GM21381 (cell line): ENCODE results near the gene HOOK2.
"Not testable (repeated sequence)": the region's sequence is repeated elsewhere in the genome, so short reads cannot be mapped to it uniquely, and the experiment has no call there.

Experiments used
- ATAC-seq: cut with Tn5 transposase; IDR thresholded peaks from one replicate; pipeline ENCODE4 v1.9.1; 2021; ENCODE audit warnings: mild to moderate bottlenecking, moderate library complexity; ENCODE audit not compliant: unreplicated experiment

Gene HOOK2

DNA sequence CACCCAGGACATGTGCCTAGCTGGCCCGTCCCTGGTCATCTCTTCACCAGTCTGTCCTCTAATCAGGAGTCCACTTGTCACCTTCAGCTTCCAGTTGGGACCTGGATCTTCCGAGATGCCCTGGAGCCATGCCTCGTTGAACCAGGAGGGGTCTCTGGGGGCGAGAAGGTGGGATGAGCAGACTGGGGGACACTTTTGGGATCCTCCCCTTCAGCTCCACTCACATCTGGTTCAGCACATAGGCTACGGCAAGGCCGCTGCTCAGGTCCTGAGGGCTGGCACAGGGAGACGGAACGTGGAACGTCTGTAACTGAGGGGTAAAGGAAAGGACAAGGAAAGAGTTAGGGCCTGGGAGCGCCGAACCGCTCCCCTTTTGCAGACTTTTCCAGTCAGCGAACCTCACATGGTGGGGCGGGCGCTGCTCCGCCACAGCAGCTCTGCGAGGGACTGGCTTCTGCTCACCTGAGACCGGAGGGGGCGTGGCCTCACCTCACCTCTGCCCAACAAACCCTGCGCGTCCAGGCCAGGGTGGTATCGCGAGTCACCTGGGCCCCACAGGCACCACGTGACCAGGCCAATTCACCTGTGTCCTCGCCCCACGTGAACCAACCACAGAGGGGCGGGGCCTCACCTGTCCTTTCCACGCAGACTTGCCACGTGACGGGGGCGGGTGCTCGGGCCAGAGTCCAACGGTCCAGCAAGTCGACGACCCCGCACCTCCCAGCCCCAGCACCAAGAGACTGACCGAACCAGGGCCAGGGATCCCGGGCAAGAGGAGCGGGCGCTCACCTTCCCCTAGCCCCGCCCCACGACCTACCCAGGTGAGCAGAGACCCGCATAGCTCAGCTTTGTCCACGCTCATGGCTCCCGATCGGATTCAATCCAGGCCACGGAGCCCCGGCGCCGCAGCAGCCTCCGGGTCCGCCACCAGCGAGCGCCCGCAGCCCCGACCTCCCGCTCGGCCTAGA is at the start of gene HOOK2:
HOOK2 (minus strand) TSS at position 965 of the 968 bp plus-strand sequence; CDS start at position 862, 103 bp downstream.
- no peak for ATAC-seq

GRCh38 chr19:12821761-12822160 is 46.4 kb upstream of the HOOK2 start:
- no peak for ATAC-seq

- ATAC-seq: not testable (repeated sequence)
Observed at GRCh38 chr19:12817810-12818209, 42.5 kb upstream of the HOOK2 start.

GRCh38 chr19:12817188-12817587 is 41.8 kb upstream of the HOOK2 start:
- ATAC-seq: not testable (repeated sequence)

DNA sequence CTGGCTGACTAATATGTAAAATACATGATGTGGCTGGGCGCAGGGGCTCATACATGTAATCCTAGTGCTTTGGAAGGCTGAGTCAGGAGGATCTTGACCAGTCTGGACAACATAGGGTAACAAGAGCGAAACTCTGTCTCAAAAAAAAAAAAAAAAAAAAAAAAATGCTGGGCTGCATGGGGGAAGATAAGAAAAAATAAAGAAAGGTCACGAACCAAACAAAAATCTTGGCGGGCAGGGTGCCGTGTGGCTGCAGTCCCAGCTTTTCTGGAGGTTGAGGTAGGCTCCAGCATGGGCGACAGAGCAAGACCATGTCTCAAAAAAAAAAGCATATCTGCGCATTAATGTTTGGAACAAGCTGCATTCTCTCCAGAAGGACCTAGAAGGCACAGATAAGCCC is 39.7 kb upstream of the HOOK2 start:
- no peak for ATAC-seq

DNA sequence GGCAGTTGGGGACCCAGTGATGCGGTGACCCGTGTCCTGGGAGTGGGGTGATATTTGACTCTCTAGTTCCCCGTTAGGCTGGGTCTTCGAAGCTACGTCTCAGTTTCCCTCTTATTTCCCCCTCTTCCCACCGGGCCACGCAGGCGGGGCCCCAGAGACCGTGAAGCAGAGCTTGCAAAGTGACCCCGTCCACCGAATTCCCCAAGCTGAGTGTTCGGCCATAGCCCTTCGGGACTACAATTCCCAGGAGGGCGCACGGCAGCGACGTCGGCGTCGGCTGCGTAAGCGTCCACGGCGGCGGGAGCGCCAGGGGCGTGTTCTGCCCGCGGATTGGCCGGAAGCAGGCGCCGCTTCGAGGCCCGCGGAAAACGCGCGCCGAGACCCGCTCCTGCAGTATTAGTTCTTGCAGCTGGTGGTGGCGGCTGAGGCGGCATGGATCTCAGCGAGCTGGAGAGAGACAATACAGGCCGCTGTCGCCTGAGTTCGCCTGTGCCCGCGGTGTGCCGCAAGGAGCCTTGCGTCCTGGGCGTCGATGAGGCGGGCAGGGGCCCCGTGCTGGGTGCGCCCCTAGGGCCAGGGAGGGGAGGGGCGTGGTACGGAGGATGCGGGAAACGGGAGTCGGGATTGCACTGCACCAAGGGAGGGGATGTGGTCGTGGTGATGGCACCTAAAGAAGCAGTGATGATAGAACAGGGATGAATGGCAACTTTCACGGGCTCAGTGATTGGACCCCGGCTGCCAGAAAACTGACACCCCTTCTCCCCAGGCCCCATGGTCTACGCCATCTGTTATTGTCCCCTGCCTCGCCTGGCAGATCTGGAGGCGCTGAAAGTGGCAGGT is 31.1 kb upstream of the HOOK2 start, which contains the start of gene RNASEH2A:
RNASEH2A (plus strand) TSS at position 343 of the 840 bp plus-strand sequence; CDS start at position 433, 90 bp downstream.
- ATAC-seq: peak; percentile 86

DNA sequence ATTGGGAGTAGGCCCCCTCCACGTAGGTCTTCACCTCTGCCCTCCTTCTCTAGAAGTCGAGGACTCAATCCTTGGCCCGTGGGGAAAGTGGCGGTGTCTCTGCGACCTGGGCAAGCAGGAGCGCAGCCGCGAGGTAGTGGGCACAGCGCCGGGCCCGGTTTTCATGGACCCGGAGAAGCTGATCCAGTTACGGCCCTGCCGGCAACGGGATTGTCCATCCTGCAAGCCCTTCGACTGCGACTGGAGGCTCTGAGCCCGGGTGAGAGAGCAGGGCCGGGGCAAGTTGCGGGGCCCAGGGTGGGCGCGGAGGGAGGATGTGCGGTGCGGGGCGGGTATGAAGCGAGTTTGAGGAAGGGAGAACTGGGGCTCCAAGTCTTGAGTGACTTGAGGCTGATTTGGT is 28.7 kb upstream of the HOOK2 start:
- no peak for ATAC-seq

DNA sequence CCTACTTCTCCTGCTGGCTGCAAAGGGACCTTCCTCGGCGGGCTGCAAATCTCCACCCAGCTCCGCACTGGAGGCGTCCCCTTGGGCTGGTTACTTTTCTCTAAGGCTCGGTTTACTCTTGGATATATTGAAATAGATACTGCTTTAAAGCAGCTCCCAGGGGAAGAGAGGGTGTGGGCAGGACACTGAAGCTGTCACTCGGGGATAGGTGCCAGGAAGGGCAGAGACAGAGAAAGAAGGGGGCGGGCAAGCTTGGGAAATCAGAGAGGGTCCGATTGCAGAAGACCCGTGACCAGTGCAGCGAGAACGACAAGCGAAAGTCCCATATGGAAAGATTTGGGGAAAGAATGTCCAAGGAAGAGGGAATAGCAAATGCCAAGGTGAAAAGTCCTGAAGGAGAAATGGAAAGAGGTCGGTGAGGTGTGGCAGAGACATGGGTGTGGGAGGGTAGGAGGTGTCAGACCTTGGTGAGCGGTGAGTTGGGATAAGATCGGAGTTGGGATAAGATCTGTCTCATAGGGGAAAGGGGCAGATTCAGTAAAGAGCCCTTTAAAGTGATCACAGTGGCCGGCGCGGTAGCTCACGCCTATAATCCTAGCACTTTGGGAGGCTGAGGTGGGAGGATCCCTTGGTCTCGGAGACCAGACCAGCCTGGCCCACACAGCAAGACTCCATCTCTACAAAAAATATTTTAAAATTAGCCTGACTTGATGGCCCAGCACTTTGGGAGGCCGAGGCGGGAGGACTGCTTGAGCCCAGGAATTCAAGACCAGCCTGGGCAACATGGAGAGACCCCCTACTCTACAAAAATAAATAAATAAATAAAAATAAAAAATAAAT is 27.1 kb upstream of the HOOK2 start:
- ATAC-seq: no peak

- ATAC-seq: no peak
Observed at GRCh38 chr19:12801466-12802266, 26.3 kb upstream of the HOOK2 start, which contains the start of the genes PRDX2 and THSD8. Gene PRDX2, minus strand, starts transcription at chr19:12801800. Its CDS starts 539 bp downstream, at chr19:12801261. Gene THSD8, plus strand, starts transcription at chr19:12802069. Its CDS starts 3 bp downstream, at chr19:12802072.

- no peak for ATAC-seq
Observed at GRCh38 chr19:12800923-12801465, 25.6 kb upstream of the HOOK2 start.

- no peak for ATAC-seq
Observed at GRCh38 chr19:12800466-12800770, 25.1 kb upstream of the HOOK2 start.

DNA sequence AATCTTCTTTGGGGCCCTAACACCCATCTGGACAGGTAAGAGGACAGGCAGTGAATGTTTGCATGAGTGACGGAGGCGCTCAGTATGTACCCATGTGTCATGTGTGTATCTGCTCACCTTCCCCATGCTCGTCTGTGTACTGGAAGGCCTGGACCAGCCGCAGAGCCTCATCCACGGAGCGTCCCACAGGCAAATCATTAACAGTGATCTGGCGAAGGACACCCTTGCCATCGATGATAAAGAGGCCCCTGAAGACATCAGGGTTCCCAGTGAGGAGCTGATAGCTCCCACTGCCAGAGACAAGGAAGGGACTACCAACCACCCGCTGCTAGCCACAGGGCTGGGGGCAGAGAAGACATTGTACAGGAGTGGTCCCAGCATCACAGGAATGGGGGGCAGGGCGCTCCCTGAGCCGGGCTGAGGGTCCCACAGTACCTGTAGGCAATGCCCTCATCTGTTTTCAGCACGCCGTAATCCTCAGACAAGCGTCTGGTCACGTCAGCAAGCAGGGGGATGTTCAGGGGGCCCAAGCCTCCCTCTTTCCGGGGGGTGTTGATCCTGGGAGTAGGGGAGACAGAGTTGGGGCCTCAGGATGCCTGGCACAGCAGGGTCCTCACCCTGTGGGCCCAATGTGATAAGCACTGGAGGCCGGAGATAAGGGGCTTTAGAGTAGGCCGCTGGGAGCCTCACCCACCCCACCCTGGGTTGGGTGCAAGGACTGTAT is 24.6 kb upstream of the HOOK2 start:
- no peak for ATAC-seq

GRCh38 chr19:12797607-12798006 is 22.3 kb upstream of the HOOK2 start:
- not testable (repeated sequence) for ATAC-seq

DNA sequence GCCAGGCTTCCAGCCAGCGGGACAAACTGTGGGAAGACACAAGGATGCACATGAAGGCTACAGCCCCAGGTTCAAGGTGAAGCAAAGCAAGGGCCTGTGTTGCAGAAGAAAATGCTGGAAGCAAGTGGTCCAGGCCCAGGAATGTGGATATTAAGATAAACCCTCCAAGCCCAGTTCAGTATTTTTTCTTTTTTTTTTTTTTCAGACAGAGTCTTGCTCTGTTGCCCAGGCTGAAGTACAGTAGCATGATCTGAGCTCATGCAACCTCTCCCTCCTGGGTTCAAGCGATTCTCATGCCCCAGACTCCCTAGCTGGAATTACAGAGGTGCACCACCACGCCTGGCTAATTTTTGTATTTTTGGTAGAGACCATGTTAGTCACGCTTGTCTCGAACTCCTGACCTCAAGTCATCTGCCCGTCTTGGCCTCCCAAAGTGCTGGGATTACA is 21.8 kb upstream of the HOOK2 start:
- no peak for ATAC-seq

DNA sequence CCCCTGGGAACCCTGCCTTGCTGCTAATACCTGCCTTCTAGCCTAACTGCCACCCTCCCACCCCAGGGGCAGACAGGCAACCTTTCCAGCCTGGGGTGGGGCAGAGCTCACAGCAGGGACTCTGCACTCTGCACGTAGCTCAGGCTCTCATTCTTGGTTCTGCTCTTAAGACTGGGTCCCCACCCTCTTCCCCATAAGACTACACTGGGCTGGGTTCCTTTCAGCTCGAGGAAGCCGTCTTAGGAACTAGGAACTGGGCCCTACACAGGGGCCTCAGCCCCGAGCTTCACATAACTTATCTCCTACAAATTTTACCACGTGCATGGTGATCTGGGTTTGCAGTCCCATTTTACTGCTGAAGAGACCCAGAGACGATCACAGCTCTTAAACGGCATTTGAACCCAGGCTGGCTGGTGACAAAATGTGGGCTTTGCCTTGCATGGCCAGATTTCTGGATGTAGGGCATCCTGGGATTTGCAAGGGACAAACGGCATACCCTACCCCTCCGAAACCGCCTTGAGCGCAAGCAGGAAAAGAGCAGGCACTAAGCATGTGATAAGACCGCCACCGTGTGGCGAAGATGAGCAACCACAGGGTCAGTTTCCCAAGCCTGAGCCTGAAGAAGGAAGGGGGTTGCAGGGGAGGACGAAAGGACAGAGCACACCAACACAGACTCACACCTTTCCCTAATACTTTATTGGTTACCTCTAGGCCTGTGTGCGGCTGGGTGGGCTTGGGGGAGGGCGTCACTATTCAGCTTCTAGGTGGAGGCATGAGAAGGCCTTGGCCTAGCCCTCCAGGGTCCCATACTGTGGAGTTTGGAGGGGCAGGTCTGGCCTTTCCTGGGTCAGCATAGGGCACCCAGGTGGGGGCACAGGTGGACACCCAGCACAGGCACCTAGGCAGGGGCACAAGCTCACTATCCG is 21.1 kb upstream of the HOOK2 start:
- ATAC-seq: no peak

DNA sequence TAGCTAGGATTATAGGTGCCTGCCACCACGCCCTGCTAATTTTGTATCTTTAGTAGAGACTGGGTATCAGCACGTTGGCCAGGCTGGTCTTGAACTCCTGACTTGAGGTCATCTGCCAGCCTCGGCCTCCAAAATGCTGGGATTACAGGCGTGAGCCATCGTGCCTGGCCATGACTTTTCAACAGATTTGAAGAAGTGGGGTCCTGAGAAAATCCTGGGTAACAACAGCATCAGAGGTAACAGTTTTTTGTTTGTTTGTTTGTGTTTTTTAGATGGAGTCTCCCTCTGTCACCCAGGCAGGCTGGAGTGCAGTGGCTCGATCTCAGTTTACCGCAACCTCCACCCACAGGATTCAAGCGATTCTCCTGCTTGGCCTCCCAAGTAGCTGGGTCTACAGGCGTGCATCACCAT is 19.6 kb upstream of the HOOK2 start:
- ATAC-seq: no peak

- ATAC-seq: no peak
Observed at GRCh38 chr19:12794196-12794941, 19.0 kb upstream of the HOOK2 start.
